Astrocyte (in vitro differentiated cells and primary cell): ENCODE measurements around the gene HACD1.

ENCODE experiments used
- EZH2 ChIP-seq: IDR thresholded peaks from 2 replicates; pipeline ENCODE4 v1.6.1; 2012; ENCODE audit warnings: mild to moderate bottlenecking, low read length, inconsistent platforms; ENCODE audit not compliant: insufficient read depth
- TF ChIP-seq, protein P1 (sequence below): IDR thresholded peaks from 2 replicates; pipeline ENCODE4 v1.5.1; 2011; ENCODE audit warnings: low read depth, mild to moderate bottlenecking, inconsistent platforms, low read length, moderate library complexity; ENCODE audit not compliant: insufficient read depth

DNA sequence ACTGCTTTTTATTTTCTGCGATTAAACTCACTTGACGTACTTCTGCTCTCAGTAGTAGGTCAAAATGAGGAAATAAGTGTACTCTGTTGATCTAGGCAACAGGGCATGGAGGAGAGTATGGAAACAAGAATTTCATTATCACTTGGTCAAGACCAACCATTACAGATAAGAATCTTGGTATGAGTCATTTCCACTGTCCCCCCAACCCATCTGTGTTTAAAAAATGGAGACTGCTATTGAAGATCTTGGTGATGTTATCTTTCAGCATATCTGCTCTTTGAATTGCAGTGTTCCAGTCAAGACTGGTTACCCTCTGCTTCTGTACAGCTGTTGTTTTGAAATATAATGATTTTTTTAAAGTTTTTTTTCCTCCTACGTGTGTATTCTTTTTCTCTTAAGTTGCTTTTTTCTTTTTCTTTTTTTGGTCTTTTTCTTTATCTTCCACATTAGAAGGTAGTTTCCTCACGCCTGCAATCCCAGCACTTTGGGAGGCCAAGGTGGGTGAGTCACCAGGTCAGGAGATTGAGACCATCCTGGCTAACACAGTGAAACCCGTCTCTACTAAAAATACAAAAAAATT is 38.5 kb upstream of the HACD1 start:
- TF ChIP-seq, protein P1, sequence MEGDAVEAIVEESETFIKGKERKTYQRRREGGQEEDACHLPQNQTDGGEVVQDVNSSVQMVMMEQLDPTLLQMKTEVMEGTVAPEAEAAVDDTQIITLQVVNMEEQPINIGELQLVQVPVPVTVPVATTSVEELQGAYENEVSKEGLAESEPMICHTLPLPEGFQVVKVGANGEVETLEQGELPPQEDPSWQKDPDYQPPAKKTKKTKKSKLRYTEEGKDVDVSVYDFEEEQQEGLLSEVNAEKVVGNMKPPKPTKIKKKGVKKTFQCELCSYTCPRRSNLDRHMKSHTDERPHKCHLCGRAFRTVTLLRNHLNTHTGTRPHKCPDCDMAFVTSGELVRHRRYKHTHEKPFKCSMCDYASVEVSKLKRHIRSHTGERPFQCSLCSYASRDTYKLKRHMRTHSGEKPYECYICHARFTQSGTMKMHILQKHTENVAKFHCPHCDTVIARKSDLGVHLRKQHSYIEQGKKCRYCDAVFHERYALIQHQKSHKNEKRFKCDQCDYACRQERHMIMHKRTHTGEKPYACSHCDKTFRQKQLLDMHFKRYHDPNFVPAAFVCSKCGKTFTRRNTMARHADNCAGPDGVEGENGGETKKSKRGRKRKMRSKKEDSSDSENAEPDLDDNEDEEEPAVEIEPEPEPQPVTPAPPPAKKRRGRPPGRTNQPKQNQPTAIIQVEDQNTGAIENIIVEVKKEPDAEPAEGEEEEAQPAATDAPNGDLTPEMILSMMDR: no peak
- TF ChIP-seq EZH2: no peak
